ENCODE measurements around the gene BANF2. TPM values are rescaled to one million over a fixed set of nuclear protein-coding genes. Genes with fewer than 3 reads are reported as not detected.

The BANF2 gene
- total and polyA plus RNA-seq, 9 donors: not detected

DNA sequence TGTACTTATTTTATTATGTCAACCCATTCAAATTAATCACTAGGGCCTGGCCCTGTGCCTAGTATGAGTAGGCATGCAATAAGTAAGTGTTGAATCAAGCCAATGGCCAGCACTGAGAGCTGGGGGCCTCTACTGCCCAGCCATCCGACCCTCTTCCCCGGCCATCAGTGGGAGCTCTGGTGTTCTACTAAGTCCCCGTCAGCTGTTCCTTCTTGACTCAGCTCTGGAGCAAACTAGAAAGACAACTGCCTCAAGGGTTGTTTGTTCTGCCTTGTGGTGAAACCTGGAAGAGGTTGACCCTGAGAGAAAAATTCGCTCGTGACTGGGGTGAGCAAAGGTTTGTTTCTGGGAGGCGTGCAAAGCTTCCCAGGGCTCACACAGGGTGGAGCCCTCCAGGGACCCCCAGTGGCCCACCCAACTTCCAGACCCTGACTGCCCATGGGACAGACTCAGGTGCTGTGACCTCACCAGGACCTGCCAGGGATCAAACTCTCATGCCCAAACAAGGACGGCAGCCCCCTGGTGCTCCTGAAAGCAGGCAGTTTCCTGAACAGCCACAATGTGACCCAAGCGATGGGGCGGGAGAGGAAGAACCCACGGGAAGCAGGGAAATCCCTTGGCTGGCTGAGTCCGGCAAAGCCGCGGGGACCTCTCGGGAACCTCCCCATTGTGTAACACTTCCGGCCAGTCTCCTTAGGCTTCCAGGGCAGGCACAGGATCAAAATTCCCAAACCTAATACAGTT, 50.4 kb downstream of the BANF2 start:
- Histone ChIP-seq H3K27ac (no peak overlapping the region), H3K27me3 (no peaks in the 10 kb centered on the region), H3K9me3 (no peaks in the 10 kb centered on the region), H3K4me3 (no peak overlapping the region), H3K36me3 (no peaks in the 10 kb centered on the region), H3K4me1 (ENCODE audit: insufficient read depth) (no peaks in the 10 kb centered on the region)
- intact Hi-C loops (cut with DNase I): no loop called here
- 77 to 81% (median 79%) methylated on average over 15 of the region's 15 CpGs for WGBS, 3 donors
- TF ChIP-seq, protein P1, sequence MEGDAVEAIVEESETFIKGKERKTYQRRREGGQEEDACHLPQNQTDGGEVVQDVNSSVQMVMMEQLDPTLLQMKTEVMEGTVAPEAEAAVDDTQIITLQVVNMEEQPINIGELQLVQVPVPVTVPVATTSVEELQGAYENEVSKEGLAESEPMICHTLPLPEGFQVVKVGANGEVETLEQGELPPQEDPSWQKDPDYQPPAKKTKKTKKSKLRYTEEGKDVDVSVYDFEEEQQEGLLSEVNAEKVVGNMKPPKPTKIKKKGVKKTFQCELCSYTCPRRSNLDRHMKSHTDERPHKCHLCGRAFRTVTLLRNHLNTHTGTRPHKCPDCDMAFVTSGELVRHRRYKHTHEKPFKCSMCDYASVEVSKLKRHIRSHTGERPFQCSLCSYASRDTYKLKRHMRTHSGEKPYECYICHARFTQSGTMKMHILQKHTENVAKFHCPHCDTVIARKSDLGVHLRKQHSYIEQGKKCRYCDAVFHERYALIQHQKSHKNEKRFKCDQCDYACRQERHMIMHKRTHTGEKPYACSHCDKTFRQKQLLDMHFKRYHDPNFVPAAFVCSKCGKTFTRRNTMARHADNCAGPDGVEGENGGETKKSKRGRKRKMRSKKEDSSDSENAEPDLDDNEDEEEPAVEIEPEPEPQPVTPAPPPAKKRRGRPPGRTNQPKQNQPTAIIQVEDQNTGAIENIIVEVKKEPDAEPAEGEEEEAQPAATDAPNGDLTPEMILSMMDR (IDR thresholded peaks at IDR 0.05): no peak
- TF ChIP-seq EP300 (IDR thresholded peaks at IDR 0.05): no peak
- no peak for TF ChIP-seq POLR2A (IDR thresholded peaks at IDR 0.05)
- DNase-seq: peak in 2 of 5 donors; percentile 26 to 40

DNA sequence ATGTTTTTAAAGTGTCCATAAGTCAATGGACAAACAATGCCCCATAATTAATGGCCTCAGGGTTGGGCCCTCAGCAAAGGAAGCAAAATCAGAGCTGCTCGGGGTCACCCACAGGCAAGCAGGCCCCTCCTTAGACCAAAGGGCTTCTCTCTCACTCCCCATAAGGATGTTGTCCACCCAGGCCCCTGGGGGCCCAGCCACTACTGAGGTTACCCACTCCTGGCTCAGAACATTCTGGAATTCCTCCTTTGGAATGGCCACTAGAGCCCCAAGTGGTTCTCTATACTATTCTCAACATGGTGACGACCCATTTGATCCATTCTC, 50.9 kb downstream of the BANF2 start:
- Histone ChIP-seq H3K9me3 (no peaks in the 10 kb centered on the region), H3K4me3 (no peak overlapping the region), H3K36me3 (no peaks in the 10 kb centered on the region), H3K4me1 (ENCODE audit: insufficient read depth) (no peaks in the 10 kb centered on the region), H3K27me3 (no peaks in the 10 kb centered on the region), H3K27ac (no peak overlapping the region)
- DNase-seq: no peak
- intact Hi-C loops (cut with DNase I): no loop called here
- no peak for TF ChIP-seq EP300 (IDR thresholded peaks at IDR 0.05)
- TF ChIP-seq POLR2A (IDR thresholded peaks at IDR 0.05): no peak
- TF ChIP-seq, protein P1 (IDR thresholded peaks at IDR 0.05): no peak
- 85 to 90% (median 88%) methylated on average over 2 of the region's 2 CpGs for WGBS, 3 donors

DNA sequence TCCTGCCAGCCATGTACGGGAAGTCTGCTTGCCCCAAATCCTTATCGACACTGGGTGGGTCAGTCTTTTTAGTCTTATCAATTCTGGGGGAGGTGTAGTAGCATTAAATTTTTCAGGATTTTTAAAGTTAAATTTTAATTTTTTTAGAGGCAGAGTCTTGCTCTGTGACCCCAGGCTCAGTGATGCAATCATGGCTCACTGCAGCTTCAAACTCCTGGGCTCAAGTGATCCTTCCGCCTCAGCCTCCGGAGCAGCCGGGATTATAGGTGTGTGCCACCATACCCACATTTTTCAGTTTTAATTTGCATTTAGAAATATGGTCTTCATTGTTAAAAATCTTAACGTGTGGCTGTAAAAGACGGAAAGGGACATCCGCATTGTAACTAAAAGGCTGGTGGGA, 51.9 kb downstream of the BANF2 start:
- Histone ChIP-seq H3K27ac (no peak overlapping the region), H3K4me3 (no peak overlapping the region), H3K9me3 (no peaks in the 10 kb centered on the region), H3K4me1 (ENCODE audit: insufficient read depth) (no peaks in the 10 kb centered on the region), H3K36me3 (no peaks in the 10 kb centered on the region), H3K27me3 (no peaks in the 10 kb centered on the region)
- intact Hi-C loops (cut with DNase I): no loop called here
- WGBS, 3 donors: 79 to 90% (median 80%) methylated on average over 8 of the region's 8 CpGs
- TF ChIP-seq, protein P1 (IDR thresholded peaks at IDR 0.05): no peak
- no peak for TF ChIP-seq EP300 (IDR thresholded peaks at IDR 0.05)
- DNase-seq: no peak

DNA sequence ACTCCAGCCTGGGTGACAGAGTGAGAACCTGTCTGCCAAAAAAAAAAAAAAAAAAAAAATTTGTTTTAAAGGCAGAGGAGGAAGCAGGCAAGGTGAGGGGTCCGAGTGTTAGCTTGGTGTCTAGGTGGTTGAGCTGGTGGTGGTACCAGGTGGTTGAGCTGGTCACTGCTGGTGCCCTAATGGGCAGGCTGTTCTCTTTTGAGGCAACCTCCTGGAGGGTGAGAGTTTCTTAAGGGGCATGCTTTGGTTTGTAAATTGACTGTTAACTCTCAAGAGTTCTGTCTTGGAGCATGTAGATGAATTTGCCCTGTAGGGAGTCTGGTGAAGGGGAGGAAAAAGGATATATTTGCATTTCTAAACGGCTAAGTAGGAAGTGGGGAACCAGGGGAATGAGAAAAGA, 52.7 kb downstream of the BANF2 start:
- Histone ChIP-seq H3K9me3 (no peaks in the 10 kb centered on the region), H3K36me3 (no peaks in the 10 kb centered on the region), H3K27me3 (no peaks in the 10 kb centered on the region), H3K4me1 (ENCODE audit: insufficient read depth) (no peaks in the 10 kb centered on the region), H3K27ac (no peak overlapping the region), H3K4me3 (no peak overlapping the region)
- TF ChIP-seq EP300 (IDR thresholded peaks at IDR 0.05) (no peak), POLR2A (IDR thresholded peaks at IDR 0.05) (no peak)
- TF ChIP-seq, protein P1 (IDR thresholded peaks at IDR 0.05): no peak
- DNase-seq: no peak
- intact Hi-C loops (cut with DNase I): no loop called here
- 29 to 45% (median 33%) methylated on average over 2 of the region's 2 CpGs for WGBS, 3 donors

All from ovary (tissue), 9 donors.